ENCODE data around the gene KCNH3. TPM values are rescaled to one million over a fixed set of nuclear protein-coding genes. Genes with fewer than 3 reads are reported as not detected.

Gene KCNH3
- total RNA-seq, 1 donor from 2014 or later: 0.16 TPM

DNA sequence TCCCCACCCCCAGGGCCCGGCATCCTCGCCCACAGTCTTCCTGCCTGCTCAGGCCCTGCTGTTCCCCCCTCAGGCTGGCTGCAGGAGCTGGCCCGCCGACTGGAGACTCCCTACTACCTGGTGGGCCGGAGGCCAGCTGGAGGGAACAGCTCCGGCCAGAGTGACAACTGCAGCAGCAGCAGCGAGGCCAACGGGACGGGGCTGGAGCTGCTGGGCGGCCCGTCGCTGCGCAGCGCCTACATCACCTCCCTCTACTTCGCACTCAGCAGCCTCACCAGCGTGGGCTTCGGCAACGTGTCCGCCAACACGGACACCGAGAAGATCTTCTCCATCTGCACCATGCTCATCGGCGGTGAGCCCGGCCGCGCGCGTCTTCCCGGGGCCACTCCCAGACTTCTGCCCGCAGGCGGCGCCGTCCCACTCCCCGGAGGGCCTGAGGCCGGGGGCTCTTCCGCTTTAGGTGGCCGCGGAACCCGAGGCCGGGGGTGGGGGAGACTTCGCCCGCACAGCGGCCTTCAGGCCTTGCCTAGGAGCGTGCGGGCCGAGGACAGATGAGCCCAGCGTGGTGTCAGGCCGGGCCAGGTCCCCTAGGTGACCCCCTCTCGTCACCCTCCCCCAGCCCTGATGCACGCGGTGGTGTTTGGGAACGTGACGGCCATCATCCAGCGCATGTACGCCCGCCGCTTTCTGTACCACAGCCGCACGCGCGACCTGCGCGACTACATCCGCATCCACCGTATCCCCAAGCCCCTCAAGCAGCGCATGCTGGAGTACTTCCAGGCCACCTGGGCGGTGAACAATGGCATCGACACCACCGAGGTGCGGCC, 10.2 kb downstream of the KCNH3 start:
- H3K4me1 Mint-ChIP-seq: peaks cover 19% of the 10 kb centered on the region
- DNase-seq (ENCODE audit: low read depth, low spot score): no peak

DNA sequence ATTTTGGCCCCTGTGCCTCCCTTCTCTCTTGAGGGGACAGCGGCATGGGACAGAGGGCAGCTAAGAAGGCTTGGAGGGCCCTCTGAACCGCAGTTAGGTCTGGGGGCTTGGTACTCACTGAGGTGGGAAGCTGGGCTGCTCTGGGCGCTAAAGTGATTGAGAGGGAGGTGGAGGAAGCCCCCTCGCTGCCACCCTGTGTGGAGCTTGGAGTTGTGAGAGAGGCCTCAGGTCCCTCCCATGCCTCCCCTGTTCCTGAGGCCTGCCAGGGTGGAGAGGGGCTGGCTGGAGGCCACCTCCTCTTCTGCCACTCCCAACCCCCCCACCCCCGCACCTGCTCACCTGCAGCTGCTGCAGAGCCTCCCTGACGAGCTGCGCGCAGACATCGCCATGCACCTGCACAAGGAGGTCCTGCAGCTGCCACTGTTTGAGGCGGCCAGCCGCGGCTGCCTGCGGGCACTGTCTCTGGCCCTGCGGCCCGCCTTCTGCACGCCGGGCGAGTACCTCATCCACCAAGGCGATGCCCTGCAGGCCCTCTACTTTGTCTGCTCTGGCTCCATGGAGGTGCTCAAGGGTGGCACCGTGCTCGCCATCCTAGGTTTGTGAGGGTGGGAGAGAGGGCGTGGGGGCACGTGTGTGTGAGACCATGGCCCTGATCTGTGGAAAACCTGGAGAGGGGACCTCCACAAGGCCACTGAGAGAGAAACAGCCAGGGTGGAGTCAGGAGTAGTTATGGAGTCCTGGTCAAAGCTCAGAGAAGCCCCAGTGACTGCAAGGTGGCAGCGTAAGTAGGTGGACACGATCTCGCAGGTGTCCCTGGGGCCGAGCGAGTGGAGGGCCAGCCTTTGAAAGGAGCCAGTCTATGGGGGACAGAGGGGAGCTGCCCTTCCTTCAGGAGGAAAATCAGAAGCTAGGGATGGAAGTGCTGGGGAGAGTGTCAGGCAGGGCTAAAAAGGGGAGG, 11.2 kb downstream of the KCNH3 start:
- no peaks in the 10 kb centered on the region for H3K36me3 Mint-ChIP-seq (ENCODE audit: low read depth)
- H3K27ac Mint-ChIP-seq (ENCODE audit: unreplicated experiment): no peak overlapping the region
- no peak for DNase-seq (ENCODE audit: low read depth, low spot score)
- peaks cover 10% of the 10 kb centered on the region for H3K4me1 Mint-ChIP-seq
- H3K27me3 Mint-ChIP-seq (ENCODE audit: low read depth): peaks cover 23% of the 10 kb centered on the region
- H3K9me3 Mint-ChIP-seq: no peaks in the 10 kb centered on the region
- no peak overlapping the region for H3K4me3 Mint-ChIP-seq
- no peak for TF ChIP-seq CTCF (conservative IDR thresholded peaks at IDR 0.05)

More for the DNA sequence above, 10.2 kb downstream of the KCNH3 start:
- no peak overlapping the region for H3K4me3 Mint-ChIP-seq
- H3K36me3 Mint-ChIP-seq (ENCODE audit: low read depth): no peaks in the 10 kb centered on the region
- no peak for TF ChIP-seq CTCF (conservative IDR thresholded peaks at IDR 0.05)
- no peaks in the 10 kb centered on the region for H3K9me3 Mint-ChIP-seq
- H3K27ac Mint-ChIP-seq (ENCODE audit: unreplicated experiment): no peak overlapping the region
- H3K27me3 Mint-ChIP-seq (ENCODE audit: low read depth): peaks cover 33% of the 10 kb centered on the region

GRCh38 chr12:49550693-49551252, 11.9 kb downstream of the KCNH3 start:
- Mint-ChIP-seq H3K9me3 (no peaks in the 10 kb centered on the region), H3K27ac (ENCODE audit: unreplicated experiment) (peak overlapping the region; percentile 23), H3K4me3 (no peak overlapping the region), H3K36me3 (ENCODE audit: low read depth) (no peaks in the 10 kb centered on the region), H3K4me1 (peaks cover 8% of the 10 kb centered on the region), H3K27me3 (ENCODE audit: low read depth) (peaks cover 19% of the 10 kb centered on the region)
- no peak for TF ChIP-seq CTCF (conservative IDR thresholded peaks at IDR 0.05)
- no peak for DNase-seq (ENCODE audit: low read depth, low spot score)

- DNase-seq (ENCODE audit: low read depth, low spot score): no peak
- Mint-ChIP-seq H3K4me3 (no peak overlapping the region), H3K27ac (ENCODE audit: unreplicated experiment) (no peak overlapping the region), H3K27me3 (ENCODE audit: low read depth) (peaks cover 9% of the 10 kb centered on the region), H3K36me3 (ENCODE audit: low read depth) (peaks cover 2% of the 10 kb centered on the region), H3K4me1 (peaks cover 8% of the 10 kb centered on the region), H3K9me3 (no peaks in the 10 kb centered on the region)
- TF ChIP-seq CTCF (conservative IDR thresholded peaks at IDR 0.05): no peak
These were observed 13.2 kb downstream of the KCNH3 start for GRCh38 chr12:49552014-49552413.

GRCh38 chr12:49552425-49552824, 13.6 kb downstream of the KCNH3 start:
- no peak for DNase-seq (ENCODE audit: low read depth, low spot score)
- Mint-ChIP-seq H3K27ac (ENCODE audit: unreplicated experiment) (peak overlapping the region; percentile 2), H3K4me1 (peaks cover 8% of the 10 kb centered on the region), H3K27me3 (ENCODE audit: low read depth) (peaks cover 5% of the 10 kb centered on the region), H3K4me3 (no peak overlapping the region), H3K9me3 (no peaks in the 10 kb centered on the region), H3K36me3 (ENCODE audit: low read depth) (peaks cover 2% of the 10 kb centered on the region)
- TF ChIP-seq CTCF (conservative IDR thresholded peaks at IDR 0.05): no peak

Data from neural crest cell (in vitro differentiated cells).